IMR-90 (cell line): ENCODE results near the gene ZBP1. TPM values are rescaled to one million over a fixed set of nuclear protein-coding genes. Genes with fewer than 3 reads are reported as not detected.

Source experiments
- ATAC-seq: fragments of 200-7000 bp; cut with Tn5 transposase; 2 replicates; pipeline ENCODE4 v1.9.1; 2020; ENCODE audit warnings: low read depth, mild to moderate bottlenecking, moderate library complexity
- BruUV-seq: library from RNA; stranded (reverse); fragments of 400-500 nt; replicated peaks from 2 replicates; lab custom pipeline; 2021; lab: Mats Ljungman, UMichigan
- CTCF ChIA-PET: fragments of 300-600 bp; formaldehyde crosslinking; extraction: SDS; loops from one replicate; lab custom pipeline; 2021; ENCODE audit warnings: antibody characterized with exemption; lab: Yijun Ruan, JAX
- POLR2A ChIA-PET: fragments of 300-600 bp; sonication (Branson Sonifier 250); formaldehyde crosslinking; loops from one replicate; lab custom pipeline; 2022; ENCODE audit warnings: antibody characterized with exemption; ENCODE audit not compliant: unreplicated experiment; lab: Charles Lee
- DNase-seq: peaks from one replicate; pipeline ENCODE4 v3.0.0; 2013
- H2AFZ ChIP-seq: replicated peaks from 2 replicates; pipeline ENCODE3; 2013; ENCODE audit warnings: low read length, mild to moderate bottlenecking; ENCODE audit not compliant: poor library complexity
- H2AK5ac ChIP-seq: 2 replicates; pipeline ENCODE4 v1.6.1; 2013; ENCODE audit warnings: low read depth, low read length, inconsistent platforms
- H2AK9ac ChIP-seq: replicated peaks from 2 replicates; pipeline ENCODE3; 2013; ENCODE audit warnings: mild to moderate bottlenecking, low read depth, low read length, moderate library complexity; ENCODE audit not compliant: poor library complexity
- H2BK120ac ChIP-seq: 2 replicates; pipeline ENCODE4 v1.6.1; 2013; ENCODE audit warnings: low read depth, low read length, inconsistent platforms
- H2BK15ac ChIP-seq: 3 replicates; pipeline ENCODE4 v1.6.1; 2013; ENCODE audit warnings: low read depth, low read length, inconsistent platforms
- H2BK20ac ChIP-seq: 2 replicates; pipeline ENCODE4 v1.6.1; 2013; ENCODE audit warnings: low read depth, mild to moderate bottlenecking, inconsistent platforms, low read length, moderate library complexity
- H2BK5ac ChIP-seq: 2 replicates; pipeline ENCODE4 v1.6.1; 2013; ENCODE audit warnings: mild to moderate bottlenecking, low read depth, low read length, inconsistent platforms; ENCODE audit not compliant: poor library complexity, severe bottlenecking
- H3K14ac ChIP-seq: replicated peaks from 2 replicates; pipeline ENCODE4 v1.6.1; 2013; ENCODE audit warnings: low read depth, low read length, inconsistent platforms
- H3K18ac ChIP-seq: 2 replicates; pipeline ENCODE4 v1.6.1; 2013; ENCODE audit warnings: low read depth, low read length, control low read depth
- H3K23ac ChIP-seq: 2 replicates; pipeline ENCODE4 v1.6.1; 2013; ENCODE audit warnings: low read depth, low read length, inconsistent platforms
- H3K27ac ChIP-seq: 2 replicates; pipeline ENCODE4 v1.5.1; 2013; ENCODE audit warnings: mild to moderate bottlenecking, control low read depth, low read length; ENCODE audit not compliant: insufficient read depth
- H3K27me3 ChIP-seq: 2 replicates; pipeline ENCODE4 v1.6.1; 2013; ENCODE audit warnings: low read length; ENCODE audit not compliant: control insufficient read depth, insufficient read depth
- H3K36me3 ChIP-seq: 2 replicates; pipeline ENCODE4 v1.6.1; 2013; ENCODE audit warnings: low read length, mixed read lengths; ENCODE audit not compliant: control insufficient read depth, insufficient read depth
- H3K4ac ChIP-seq: 2 replicates; pipeline ENCODE4 v1.6.1; 2013; ENCODE audit warnings: low read depth, low read length, inconsistent platforms
- H3K4me1 ChIP-seq: 2 replicates; pipeline ENCODE4 v1.6.1; 2013; ENCODE audit warnings: low read length, mixed read lengths; ENCODE audit not compliant: control insufficient read depth, insufficient read depth
- H3K4me2 ChIP-seq: 2 replicates; pipeline ENCODE4 v1.6.1; 2013; ENCODE audit warnings: low read depth, mild to moderate bottlenecking, control low read depth, low read length, moderate library complexity
- H3K4me3 ChIP-seq: 2 replicates; pipeline ENCODE4 v1.5.1; 2013; ENCODE audit warnings: low read depth, mild to moderate bottlenecking, control low read depth, low read length, moderate library complexity; ENCODE audit not compliant: insufficient read depth
- H3K56ac ChIP-seq: 2 replicates; pipeline ENCODE4 v1.6.1; 2013; ENCODE audit warnings: low read length, inconsistent platforms; ENCODE audit not compliant: insufficient read depth; ENCODE audit errors: extremely low read depth
- H3K79me1 ChIP-seq, 2 experiments: 2 replicates each; pipeline ENCODE4 v1.6.1; 2013; ENCODE audit warnings: low read length in 2 of 2, inconsistent platforms in 1 of 2, low read depth in 1 of 2
- H3K9ac ChIP-seq: 2 replicates; pipeline ENCODE4 v1.6.1; 2013; ENCODE audit warnings: low read depth, low read length, control low read depth
- H3K9me1 ChIP-seq: 2 replicates; pipeline ENCODE4 v1.6.1; 2013; ENCODE audit warnings: low read length, inconsistent platforms; ENCODE audit not compliant: insufficient read depth
- H3K9me3 ChIP-seq: 2 replicates; pipeline ENCODE4 v1.6.1; 2013; ENCODE audit warnings: low read length; ENCODE audit not compliant: control insufficient read depth, insufficient read depth
- H4K20me1 ChIP-seq: 2 replicates; pipeline ENCODE4 v1.6.1; 2013; ENCODE audit warnings: low read length, inconsistent platforms; ENCODE audit not compliant: insufficient read depth
- H4K5ac ChIP-seq: 2 replicates; pipeline ENCODE4 v1.6.1; 2013; ENCODE audit warnings: mild to moderate bottlenecking, low read depth, low read length, control low read depth
- H4K8ac ChIP-seq, 2 experiments: 2 replicates each; pipeline ENCODE4 v1.6.1; 2013; ENCODE audit warnings: low read depth in 2 of 2, low read length in 2 of 2, control low read depth in 1 of 2, inconsistent platforms in 1 of 2
- H4K91ac ChIP-seq: 2 replicates; pipeline ENCODE4 v1.6.1; 2013; ENCODE audit warnings: low read depth, low read length, inconsistent platforms; ENCODE audit not compliant: insufficient read depth
- CTCF ChIP-seq: conservative IDR thresholded peaks from 2 replicates; pipeline ENCODE4 v1.5.1; 2012; ENCODE audit warnings: mild to moderate bottlenecking, low read depth, low read length, improper control_type of control experiment
- ELK1 ChIP-seq: fragments of 150-350 bp; IDR thresholded peaks from 2 replicates; pipeline ENCODE4 v1.6.1; 2016; ENCODE audit warnings: low read depth, mild to moderate bottlenecking, low read length, moderate library complexity, borderline replicate concordance
- MAZ ChIP-seq: IDR thresholded peaks from 2 replicates; pipeline ENCODE4 v1.6.1; 2012; ENCODE audit warnings: low read depth, mild to moderate bottlenecking, low read length, improper control_type of control experiment, moderate library complexity, borderline replicate concordance
- WGBS, 2 experiments: methylation state at CpG; one replicate each; pipeline versions ENCODE4 v1.1.5 to v1.1.7; 2013; ENCODE audit warnings: missing lambda C conversion rate in 2 of 2; ENCODE audit not compliant: insufficient read length in 1 of 2; ENCODE audit errors: extremely low coverage in 2 of 2; 5-methylcytosine and 5-hydroxymethylcytosine counted together
- dilution Hi-C: fragments of 300-500 bp; cut with HindIII; formaldehyde crosslinking; loops from one replicate; pipeline ENCODE4 v1.14.3; 2018; ENCODE audit warnings: low sequenced_read_pairs; ENCODE audit not compliant: unreplicated experiment
- in situ Hi-C: fragments of 300-500 bp; cut with MboI; formaldehyde crosslinking; loops from 3 replicates; pipeline ENCODE4 v1.14.3; 2019; ENCODE audit warnings: low sequenced_read_pairs, inconsistent platforms, mixed read lengths
- intact Hi-C: fragments of 100-400 bp; cut with micrococcal nuclease; formaldehyde crosslinking; loops from 2 replicates; pipeline ENCODE4 v1.10.0; 2022
- polyA plus RNA-seq, 3 experiments: library from polyadenylated mRNA; depleted of rRNA; stranded (reverse); fragments of >200 nt; gene quantifications; 2 replicates each; pipeline ENCODE4 v1.2.3, GENCODE V29; 2012; ENCODE audit warnings: low replicate concordance in 1 of 3
- total RNA-seq: library from RNA; depleted of rRNA; stranded (reverse); fragments of >200 nt; gene quantifications from 2 replicates; pipeline ENCODE4 v1.2.3, GENCODE V29; 2012
- TF ChIP-seq, protein P1 (sequence below): fragments of 150-350 bp; IDR thresholded peaks from 2 replicates; pipeline ENCODE4 v1.6.1; 2017; ENCODE audit warnings: mild to moderate bottlenecking, antibody characterized with exemption, low read length, low read depth

The ZBP1 gene
- total and polyA plus RNA-seq, 2 of the 4 experiments (the other 2 are of a cell fraction), result not detected

DNA sequence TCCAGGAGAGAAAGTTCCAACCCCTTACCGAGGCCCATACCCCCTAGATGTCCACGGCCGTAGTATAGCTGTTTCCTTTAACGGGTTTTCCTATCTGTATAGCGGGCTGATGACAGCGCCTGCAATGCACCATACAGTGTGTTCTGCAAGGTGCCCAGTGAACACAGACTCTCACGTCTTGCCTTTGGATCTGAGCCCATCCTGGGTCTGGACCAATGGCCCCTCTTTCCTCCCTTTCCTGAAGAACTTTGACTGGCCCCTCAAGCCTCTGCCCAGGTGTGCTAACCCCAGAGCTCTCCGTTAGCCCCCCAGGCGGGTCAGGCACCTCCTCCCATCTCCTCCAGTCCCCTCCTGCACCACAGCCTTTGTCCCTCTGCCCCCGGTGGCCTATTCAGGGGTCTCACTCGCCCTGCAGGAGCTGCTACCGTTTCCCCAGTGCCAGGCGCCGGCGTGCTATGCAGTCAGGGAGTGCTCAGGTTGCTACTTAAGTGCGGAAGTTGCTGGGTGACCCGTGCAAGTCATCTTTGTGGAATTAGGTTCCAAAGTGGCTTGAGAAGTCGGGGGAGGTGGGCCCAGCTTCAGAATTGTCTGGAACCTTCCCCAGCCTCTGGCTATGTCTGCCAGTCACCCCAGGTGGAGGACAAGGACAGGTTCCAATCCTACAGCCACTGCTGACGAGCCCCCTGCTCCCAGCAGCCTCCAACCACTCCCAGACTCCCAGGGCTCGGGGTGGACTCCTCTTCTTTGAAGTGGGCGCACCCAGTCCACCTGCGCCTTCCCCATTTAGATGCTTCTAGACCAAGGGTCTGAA is 35.0 kb upstream of the ZBP1 start:
- Histone ChIP-seq H3K56ac (no peak overlapping the region), H3K79me1 (0 out of 4 replicates have a peak, but pooled peaks cover 0 to 2% of the 10 kb centered on the region in 2 experiments), H2BK120ac (no peak overlapping the region), H3K14ac (no peak overlapping the region), H2AK9ac (no peak overlapping the region), H4K8ac (no peak overlapping the region), H3K4me2 (no peak overlapping the region), H2AFZ (peak overlapping the region; percentile 33), H4K20me1 (peaks cover 6% of the 10 kb centered on the region; the same call in 1 of the 2 replicates), H2BK20ac (no peak overlapping the region), H3K36me3 (peaks cover 28% of the 10 kb centered on the region), H3K23ac (no peak overlapping the region), H3K4me1 (no peaks in the 10 kb centered on the region), H4K5ac (no peak overlapping the region), H3K4me3 (no peak overlapping the region), H3K9me1 (no peaks in the 10 kb centered on the region; the same call in 1 of the 2 replicates), H2BK5ac (no peak overlapping the region), H2AK5ac (no peak overlapping the region), H3K27ac (no peak overlapping the region), H3K9me3 (no peaks in the 10 kb centered on the region), H4K91ac (no peak overlapping the region), H3K4ac (no peak overlapping the region), H3K18ac (no peak overlapping the region), H2BK15ac (no peak overlapping the region), H3K9ac (no peak overlapping the region), H3K27me3 (no peaks in the 10 kb centered on the region)
- 89% methylated on average over 5 of the region's 22 CpGs; no CpG with 5 or more reads in 1 of the 2 experiments for WGBS, 2 experiments
- ChIA-PET POLR2A (no interaction called here), CTCF (interaction anchor here (0.6 to 2.0 kb wide), 6 partner anchors 91 to 525 kb away, joined by 3 to 9 read pairs (median 4); no protein-coding TSS in a partner anchor)
- no peak for ATAC-seq
- no TSS peak for BruUV-seq
- in situ Hi-C loops, result loop anchor here (10.0 kb wide), 1 partner anchor 430 kb away; no protein-coding TSS in a partner anchor
- TF ChIP-seq, protein P1, sequence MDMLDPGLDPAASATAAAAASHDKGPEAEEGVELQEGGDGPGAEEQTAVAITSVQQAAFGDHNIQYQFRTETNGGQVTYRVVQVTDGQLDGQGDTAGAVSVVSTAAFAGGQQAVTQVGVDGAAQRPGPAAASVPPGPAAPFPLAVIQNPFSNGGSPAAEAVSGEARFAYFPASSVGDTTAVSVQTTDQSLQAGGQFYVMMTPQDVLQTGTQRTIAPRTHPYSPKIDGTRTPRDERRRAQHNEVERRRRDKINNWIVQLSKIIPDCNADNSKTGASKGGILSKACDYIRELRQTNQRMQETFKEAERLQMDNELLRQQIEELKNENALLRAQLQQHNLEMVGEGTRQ, result no peak
- no peak for TF ChIP-seq ELK1
- no peak for TF ChIP-seq MAZ
- no peak for TF ChIP-seq CTCF
- dilution Hi-C loops, result no loop called here
- no peak for DNase-seq
- intact Hi-C loops, result loop anchor here (1.0 to 10.0 kb wide), 4 partner anchors 54 to 524 kb away; no protein-coding TSS in a partner anchor
